HG03521 (cell line): Measurements from ENCODE around the gene DHDDS.
A peak's percentile ranks its signal among the peaks of the same experiment; 100 is the strongest.
"Not testable (repeated sequence)": the region's sequence is repeated elsewhere in the genome, so short reads cannot be mapped to it uniquely, and the experiment has no call there.

Experiments
- ATAC-seq: cut with Tn5 transposase; IDR thresholded peaks from one replicate; pipeline ENCODE4 v1.9.1; 2021; ENCODE audit warnings: mild to moderate bottlenecking, moderate library complexity; ENCODE audit not compliant: unreplicated experiment

DHDDS gene

GRCh38 chr1:26474818-26475217, 42.7 kb downstream of the DHDDS start:
- no peak for ATAC-seq

DNA sequence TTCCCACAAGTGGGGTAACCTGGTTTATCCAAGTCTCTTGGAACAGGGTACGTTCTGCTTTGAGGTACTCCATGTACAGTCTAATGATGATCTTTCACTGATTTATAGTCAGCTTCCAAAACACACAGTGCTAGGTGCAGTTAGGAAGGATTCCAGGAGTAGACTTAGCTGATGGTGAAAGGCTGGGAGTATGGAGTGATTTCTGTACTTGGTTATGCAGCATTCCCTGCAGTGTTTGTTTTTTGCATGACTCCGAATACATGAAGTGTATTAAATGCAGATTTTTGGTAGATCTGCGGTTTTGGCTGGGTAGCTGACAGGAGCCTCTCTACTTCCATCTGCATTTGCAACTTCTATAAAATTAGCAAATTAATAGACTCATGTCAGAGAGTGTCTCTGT, 43.9 kb downstream of the DHDDS start:
- ATAC-seq: no peak

GRCh38 chr1:26476958-26477357, 44.8 kb downstream of the DHDDS start:
- ATAC-seq: no peak

DNA sequence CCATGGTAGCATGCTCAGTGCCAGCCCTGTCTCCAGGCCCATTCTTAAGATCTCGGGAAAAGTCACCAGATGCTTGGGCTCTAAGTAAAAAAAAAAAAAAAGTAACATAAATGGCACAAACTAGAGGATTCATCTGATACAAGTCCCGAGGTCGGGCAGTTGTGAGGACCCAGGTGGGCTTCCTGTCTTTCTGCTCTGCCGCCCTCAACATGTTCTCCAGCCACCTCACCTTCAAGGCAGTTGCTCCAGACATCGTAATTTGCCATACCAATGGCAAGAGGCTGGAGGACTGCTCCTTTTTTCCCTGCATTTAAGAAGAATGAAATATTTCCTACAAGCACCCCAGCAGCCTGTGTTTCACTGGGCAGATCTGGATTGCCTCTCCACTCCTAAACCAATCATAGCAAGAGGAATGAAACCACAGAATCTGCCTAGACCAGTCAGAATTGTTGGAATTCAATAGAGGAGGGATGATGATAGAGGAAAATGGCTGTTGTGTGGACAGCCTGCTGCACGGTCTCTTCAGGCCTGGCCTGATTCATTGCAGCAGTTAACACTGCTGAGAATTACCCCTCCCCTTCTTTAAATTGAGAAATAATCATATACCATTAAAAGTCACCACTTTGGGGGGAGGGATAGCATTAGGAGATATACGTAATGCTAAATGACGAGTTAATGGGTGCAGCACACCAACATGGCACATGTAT, 45.5 kb downstream of the DHDDS start:
- ATAC-seq: no peak

GRCh38 chr1:26478159-26478558, 46.0 kb downstream of the DHDDS start:
- ATAC-seq: no peak

DNA sequence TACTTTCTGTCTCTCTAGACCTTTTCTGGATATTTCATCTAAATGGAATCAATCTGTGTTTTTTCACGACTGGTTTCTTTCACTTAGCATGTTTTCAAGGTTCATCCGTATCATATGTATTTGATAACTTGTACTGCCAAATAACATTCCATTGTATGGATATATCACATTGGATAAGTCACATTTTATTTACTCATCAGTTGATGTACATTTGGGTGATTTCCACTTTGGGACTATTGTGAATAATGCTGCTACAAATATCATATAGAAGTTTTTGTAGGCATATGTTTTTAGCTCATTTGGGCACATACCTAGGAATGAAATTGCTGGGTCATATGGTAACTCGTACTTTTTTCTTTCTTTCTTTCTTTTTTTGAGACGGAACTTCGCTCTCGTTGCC, 46.9 kb downstream of the DHDDS start:
- no peak for ATAC-seq

GRCh38 chr1:26482921-26483320, 50.8 kb downstream of the DHDDS start:
- ATAC-seq: no peak

- no peak for ATAC-seq
These were observed 51.9 kb downstream of the DHDDS start for GRCh38 chr1:26483980-26484379.

- no peak for ATAC-seq
These were observed 58.0 kb downstream of the DHDDS start for GRCh38 chr1:26490155-26490554.

DNA sequence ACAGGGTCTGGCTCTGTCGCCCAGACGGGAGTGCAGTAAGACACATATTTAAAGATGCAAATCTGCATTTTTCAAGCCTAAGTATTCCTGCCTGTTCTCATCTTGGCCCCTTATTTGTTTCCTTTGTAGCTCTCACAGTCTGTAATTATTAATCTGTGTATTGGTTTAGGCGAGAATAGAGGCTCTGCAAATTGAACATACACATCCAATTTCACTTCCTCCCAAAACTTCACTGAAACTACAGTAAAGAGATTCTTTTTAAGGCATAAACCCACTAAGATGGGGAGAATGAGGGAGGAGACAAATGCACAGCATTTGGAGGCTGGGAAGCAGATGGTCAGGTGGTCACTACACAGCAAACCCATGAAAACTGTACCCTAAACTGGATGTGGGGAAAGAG, 61.1 kb downstream of the DHDDS start:
- no peak for ATAC-seq

DNA sequence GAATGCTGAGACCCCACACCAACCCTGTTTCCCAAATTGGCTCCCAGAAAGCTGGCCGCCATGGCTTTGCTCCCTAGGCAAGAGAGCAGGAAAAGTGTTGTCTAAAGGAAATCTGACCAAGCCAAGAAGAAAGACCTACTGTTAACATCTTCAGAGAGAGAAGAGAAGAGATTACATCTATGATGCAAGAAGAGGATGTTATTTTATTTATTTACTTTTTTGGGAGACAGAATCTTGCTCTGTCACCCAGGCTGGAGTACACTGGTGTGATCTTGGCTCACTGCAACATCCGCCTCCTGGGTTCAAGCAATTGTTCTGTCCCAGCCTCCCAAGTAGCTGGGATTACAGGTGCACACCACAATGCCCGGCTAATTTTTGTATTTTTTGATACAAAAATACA, 61.8 kb downstream of the DHDDS start:
- ATAC-seq: no peak

GRCh38 chr1:26496861-26497260, 64.7 kb downstream of the DHDDS start:
- ATAC-seq: no peak

DNA sequence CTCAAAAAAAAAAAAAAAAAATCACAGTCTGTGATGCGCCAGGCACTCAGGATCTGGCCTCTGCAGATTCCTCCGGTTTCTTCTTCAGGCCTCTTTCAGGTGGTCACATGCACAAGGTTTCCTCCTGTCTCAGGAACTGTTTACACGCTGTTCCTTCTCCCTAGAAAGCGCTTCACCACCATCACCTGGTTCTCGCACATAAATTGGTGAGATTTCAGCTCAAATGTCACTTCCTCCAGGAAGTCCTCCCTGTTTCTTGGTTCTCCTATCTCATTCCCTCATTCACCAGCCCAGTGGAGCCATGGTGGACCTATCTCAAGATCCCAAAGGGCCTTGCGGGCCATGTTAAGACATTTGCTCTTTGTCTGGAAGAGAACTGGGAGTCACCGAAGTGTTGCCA, 66.8 kb downstream of the DHDDS start:
- no peak for ATAC-seq

- peak; percentile 63 for ATAC-seq
These were observed 68.5 kb downstream of the DHDDS start for GRCh38 chr1:26500488-26501175.

GRCh38 chr1:26510711-26511110, 78.6 kb downstream of the DHDDS start:
- ATAC-seq: not testable (repeated sequence)

- ATAC-seq: not testable (repeated sequence)
These were observed 83.7 kb downstream of the DHDDS start for GRCh38 chr1:26515836-26516235.

DNA sequence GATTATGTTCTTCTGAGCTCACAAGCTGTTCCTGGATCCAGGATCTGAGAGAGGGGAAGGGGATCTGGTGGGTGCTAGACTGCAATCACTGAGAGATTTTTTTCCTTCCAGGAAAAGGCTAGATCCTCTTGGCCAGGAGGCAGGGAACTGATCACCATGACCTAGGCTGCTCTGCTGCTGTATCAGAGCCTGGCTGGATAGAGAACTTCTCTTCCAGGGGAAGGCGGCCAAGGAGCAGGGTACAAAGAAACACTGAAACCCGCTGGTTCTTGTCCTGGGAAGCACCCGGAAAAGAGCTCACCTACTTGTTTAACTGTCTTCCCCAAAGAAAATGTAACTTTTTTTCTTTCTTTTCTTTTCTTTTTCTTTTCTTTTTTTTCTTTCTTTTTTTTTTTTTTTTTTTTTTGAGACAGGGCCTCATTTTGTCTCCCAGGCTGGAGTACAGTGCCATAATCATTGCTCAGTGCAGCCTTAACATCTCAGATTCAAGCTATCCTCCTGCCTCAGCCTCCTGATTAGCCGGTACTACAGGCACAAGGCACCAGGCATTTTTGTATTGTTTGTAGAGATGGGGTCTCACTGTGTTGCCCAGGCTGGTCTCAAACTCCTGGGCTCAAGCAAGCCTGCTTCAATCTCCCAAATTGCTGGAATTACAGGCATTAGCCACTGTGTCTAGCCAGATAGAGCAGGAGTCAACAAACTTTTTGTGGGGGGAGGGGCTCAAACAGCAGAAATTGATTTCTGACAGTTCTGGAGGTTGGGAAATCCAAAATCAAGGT, 85.1 kb downstream of the DHDDS start:
- no peak for ATAC-seq

DNA sequence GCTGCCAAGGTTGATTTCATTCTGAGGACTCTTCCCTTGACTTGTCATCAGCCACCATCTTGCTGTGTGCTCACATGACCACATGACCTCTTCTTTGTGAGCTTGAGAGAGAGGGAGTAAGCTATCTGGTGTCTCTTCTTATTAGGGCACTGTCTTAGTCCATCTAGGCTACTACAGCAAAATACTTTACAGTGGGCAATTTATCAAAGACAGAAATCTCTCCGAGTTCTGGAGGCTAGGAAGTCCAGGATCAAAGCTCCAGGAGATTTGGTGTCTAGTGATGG, 85.6 kb downstream of the DHDDS start:
- ATAC-seq: no peak

GRCh38 chr1:26518355-26518754, 86.2 kb downstream of the DHDDS start:
- ATAC-seq: no peak

DNA sequence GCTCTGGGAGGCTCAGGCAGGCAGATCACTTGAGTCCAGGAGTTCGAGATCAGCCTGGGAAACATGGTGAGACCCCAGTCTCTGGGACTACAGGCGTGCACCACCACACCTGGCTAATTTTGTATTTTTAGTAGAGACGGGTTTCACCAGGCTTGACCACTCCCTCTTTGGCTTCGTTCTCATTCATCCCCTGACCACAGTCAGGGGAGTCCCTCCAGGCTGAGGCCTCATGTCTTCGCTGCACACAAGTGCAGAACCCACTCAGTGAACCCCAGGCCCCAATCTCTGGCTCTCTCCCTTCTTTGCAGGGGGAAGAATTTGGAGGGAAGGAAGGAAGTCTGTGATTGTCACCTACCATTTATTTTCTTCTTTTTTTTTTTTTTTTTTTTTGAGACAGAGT, 88.2 kb downstream of the DHDDS start:
- no peak for ATAC-seq
